ENCODE measurements around the gene TMEM200A. TPM values are rescaled to one million over a fixed set of nuclear protein-coding genes. Genes with fewer than 3 reads are reported as not detected.

The TMEM200A gene
- polyA plus RNA-seq, 1 of the 3 experiments (the other 2 are of a cell fraction), result 32.6 TPM

- no peak overlapping the region for H3K9ac ChIP-seq
- H3K27ac ChIP-seq (ENCODE audit: low read depth in 2 of 2, low read length in 1 of 2), result peak overlapping the region in 1 of 2 experiments; percentile 46; a peak in 2 of 4 replicates
- H3K9me2 ChIP-seq, result no peaks in the 10 kb centered on the region
- H3K4me1 ChIP-seq (ENCODE audit: control insufficient read depth in 1 of 2, insufficient read depth in 2 of 2, low read depth in 1 of 2, low read length in 1 of 2), result peaks cover 3 to 12% of the 10 kb centered on the region in 2 experiments
- no peak overlapping the region for H3K4me3 ChIP-seq (ENCODE audit: low read depth in 2 of 2, low read length in 1 of 2)
- H3K79me2 ChIP-seq (ENCODE audit: insufficient read depth), result peaks cover 100% of the 10 kb centered on the region
- peaks cover 41% of the 10 kb centered on the region; the same call in 1 of the 2 replicates for H4K20me1 ChIP-seq (ENCODE audit: insufficient read depth)
- no peak overlapping the region for H2AFZ ChIP-seq (ENCODE audit: low read depth)
- no peaks in the 10 kb centered on the region for H3K27me3 ChIP-seq (ENCODE audit: insufficient read depth)
- peaks cover 0 to 36% of the 10 kb centered on the region in 2 experiments for H3K36me3 ChIP-seq (replicated peaks in 1 of 2; ENCODE audit: control insufficient read depth in 1 of 2, insufficient read depth in 2 of 2, low read length in 1 of 2)
- TF ChIP-seq RCOR1 (IDR thresholded peaks at IDR 0.05; ENCODE audit: low read length) (no peak), FOXJ3 (CRISPR knock-in tag; IDR thresholded peaks at IDR 0.05) (no peak), RXRA (IDR thresholded peaks at IDR 0.05; ENCODE audit: borderline replicate concordance, low read depth) (no peak), MAX (IDR thresholded peaks at IDR 0.05; ENCODE audit: low read depth) (no peak), RAD21 (IDR thresholded peaks at IDR 0.05; ENCODE audit: low read length) (no peak), FOXM1 (IDR thresholded peaks at IDR 0.05; ENCODE audit: low read depth) (no peak), FOSL2 (IDR thresholded peaks at IDR 0.05; ENCODE audit: borderline replicate concordance, low read depth) (no peak), ELF1 (IDR thresholded peaks at IDR 0.05) (no peak), EP300 (IDR thresholded peaks at IDR 0.05; ENCODE audit: borderline replicate concordance in 1 of 2, low read depth in 1 of 2, low read length in 1 of 2) (no peak), PBX3 (IDR thresholded peaks at IDR 0.05) (no peak)
- H3K9me3 ChIP-seq, result no peaks in the 10 kb centered on the region
- ChIA-PET CTCF (interaction anchor here (1.1 kb wide), 1 partner anchor 14 kb away, joined by 4 read pairs; no protein-coding TSS in a partner anchor), POLR2A (no interaction called here)
- WGBS (ENCODE audit: low lambda C conversion rate), result 25% methylated on average over 3 of the region's 3 CpGs
- H3F3A ChIP-seq (replicated peaks; ENCODE audit: insufficient read depth), result peaks cover 31% of the 10 kb centered on the region
- no peak overlapping the region for H3K4me2 ChIP-seq
- DNase-seq, result no peak
Measured at GRCh38 chr6:130379223-130379622, 13.4 kb downstream of the TMEM200A start.

GRCh38 chr6:130381012-130381411, 15.2 kb downstream of the TMEM200A start:
- ChIA-PET POLR2A (no interaction called here), CTCF (no interaction called here)
- H3K4me2 ChIP-seq, result peak overlapping the region; percentile 43; the same call in 1 of the 2 replicates
- no peaks in the 10 kb centered on the region for H3K27me3 ChIP-seq (ENCODE audit: insufficient read depth)
- TF ChIP-seq EP300 (IDR thresholded peaks at IDR 0.05; ENCODE audit: borderline replicate concordance in 1 of 2, low read depth in 1 of 2, low read length in 1 of 2), result peak in 1 of 2 experiments; percentile 50; a peak in 1 of 4 replicates
- TF ChIP-seq, protein P1, sequence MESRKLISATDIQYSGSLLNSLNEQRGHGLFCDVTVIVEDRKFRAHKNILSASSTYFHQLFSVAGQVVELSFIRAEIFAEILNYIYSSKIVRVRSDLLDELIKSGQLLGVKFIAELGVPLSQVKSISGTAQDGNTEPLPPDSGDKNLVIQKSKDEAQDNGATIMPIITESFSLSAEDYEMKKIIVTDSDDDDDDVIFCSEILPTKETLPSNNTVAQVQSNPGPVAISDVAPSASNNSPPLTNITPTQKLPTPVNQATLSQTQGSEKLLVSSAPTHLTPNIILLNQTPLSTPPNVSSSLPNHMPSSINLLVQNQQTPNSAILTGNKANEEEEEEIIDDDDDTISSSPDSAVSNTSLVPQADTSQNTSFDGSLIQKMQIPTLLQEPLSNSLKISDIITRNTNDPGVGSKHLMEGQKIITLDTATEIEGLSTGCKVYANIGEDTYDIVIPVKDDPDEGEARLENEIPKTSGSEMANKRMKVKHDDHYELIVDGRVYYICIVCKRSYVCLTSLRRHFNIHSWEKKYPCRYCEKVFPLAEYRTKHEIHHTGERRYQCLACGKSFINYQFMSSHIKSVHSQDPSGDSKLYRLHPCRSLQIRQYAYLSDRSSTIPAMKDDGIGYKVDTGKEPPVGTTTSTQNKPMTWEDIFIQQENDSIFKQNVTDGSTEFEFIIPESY (IDR thresholded peaks at IDR 0.05; ENCODE audit: borderline replicate concordance, low read depth), result no peak
- peak; percentile 30; the same call in 1 of the 2 replicates for TF ChIP-seq JUND (IDR thresholded peaks at IDR 0.05)
- TF ChIP-seq PBX3 (IDR thresholded peaks at IDR 0.05), result peak; percentile 71
- no peak for TF ChIP-seq RFX5 (IDR thresholded peaks at IDR 0.05; ENCODE audit: low read length)
- TF ChIP-seq NFIC (IDR thresholded peaks at IDR 0.05; ENCODE audit: borderline replicate concordance), result peak; percentile 5; the same call in 1 of the 2 replicates
- 0 out of 2 replicates have a peak, but pooled peaks have one; percentile 8 for TF ChIP-seq TEAD4 (IDR thresholded peaks at IDR 0.05; ENCODE audit: borderline replicate concordance, insufficient read depth)
- peak; percentile 56; the same call in 1 of the 2 replicates for TF ChIP-seq TCF12 (IDR thresholded peaks at IDR 0.05)
- H3K9me2 ChIP-seq, result no peaks in the 10 kb centered on the region
- no peak overlapping the region for H3K4me3 ChIP-seq (ENCODE audit: low read depth in 2 of 2, low read length in 1 of 2)
- no peak for DNase-seq
- no peak overlapping the region for H3K9ac ChIP-seq
- H3F3A ChIP-seq (replicated peaks; ENCODE audit: insufficient read depth), result peaks cover 26% of the 10 kb centered on the region
- H2AFZ ChIP-seq (ENCODE audit: low read depth), result no peak overlapping the region
- H3K4me1 ChIP-seq (ENCODE audit: control insufficient read depth in 1 of 2, insufficient read depth in 2 of 2, low read depth in 1 of 2, low read length in 1 of 2), result peaks cover 3 to 18% of the 10 kb centered on the region in 2 experiments
- no peaks in the 10 kb centered on the region for H3K9me3 ChIP-seq
- H3K79me2 ChIP-seq (ENCODE audit: insufficient read depth), result peaks cover 100% of the 10 kb centered on the region
- H4K20me1 ChIP-seq (ENCODE audit: insufficient read depth), result peaks cover 36% of the 10 kb centered on the region; the same call in 1 of the 2 replicates
- H3K27ac ChIP-seq (ENCODE audit: low read depth in 2 of 2, low read length in 1 of 2), result peak overlapping the region in 1 of 2 experiments; percentile 46; a peak in 3 of 4 replicates
- H3K36me3 ChIP-seq (replicated peaks in 1 of 2; ENCODE audit: control insufficient read depth in 1 of 2, insufficient read depth in 2 of 2, low read length in 1 of 2), result peaks cover 0 to 32% of the 10 kb centered on the region in 2 experiments
